GM23338 (cell line): Measurements from ENCODE around the gene TRPC4. TPM values are rescaled to one million over a fixed set of nuclear protein-coding genes. Genes with fewer than 3 reads are reported as not detected.

Experiments
- ATAC-seq: fragments of 200-7000 bp; cut with Tn5 transposase; 3 replicates; pipeline ENCODE4 v1.9.1; 2020
- DNase-seq: peaks from one replicate; pipeline ENCODE4 v3.0.0-alpha.2; 2015; ENCODE audit warnings: low spot score
- H2AFZ ChIP-seq: fragments of 200-600 bp; sonication (generic); 2 replicates; pipeline ENCODE4 v1.8.0; 2016; ENCODE audit warnings: antibody characterized with exemption, mild to moderate bottlenecking, moderate library complexity
- H3F3A ChIP-seq: fragments of 200-600 bp; sonication (generic); replicated peaks from 2 replicates; pipeline ENCODE4 v1.8.0; 2017; ENCODE audit warnings: antibody characterized with exemption, mixed run types, low read depth
- H3K27ac ChIP-seq: fragments of 200-600 bp; sonication (generic); 2 replicates; pipeline ENCODE4 v1.6.1; 2016; ENCODE audit warnings: low read depth
- H3K27me3 ChIP-seq: fragments of 200-600 bp; sonication (generic); 2 replicates; pipeline ENCODE4 v1.8.0; 2016; ENCODE audit warnings: mild to moderate bottlenecking, mixed run types, moderate library complexity; ENCODE audit not compliant: insufficient read depth
- H3K36me3 ChIP-seq: fragments of 200-600 bp; sonication (generic); 2 replicates; pipeline ENCODE4 v1.8.0; 2016; ENCODE audit warnings: mild to moderate bottlenecking; ENCODE audit not compliant: insufficient read depth
- H3K4me1 ChIP-seq: fragments of 200-600 bp; sonication (generic); 2 replicates; pipeline ENCODE4 v1.8.0; 2016; ENCODE audit warnings: mild to moderate bottlenecking, moderate library complexity; ENCODE audit not compliant: insufficient read depth
- H3K4me2 ChIP-seq: fragments of 200-600 bp; sonication (generic); 2 replicates; pipeline ENCODE4 v1.7.1; 2017; ENCODE audit warnings: mixed run types
- H3K4me3 ChIP-seq: fragments of 200-600 bp; sonication (generic); 2 replicates; pipeline ENCODE4 v1.6.1; 2016; ENCODE audit warnings: mixed run types
- H3K79me2 ChIP-seq: fragments of 200-600 bp; sonication (generic); replicated peaks from 2 replicates; pipeline ENCODE4 v1.8.0; 2017; ENCODE audit warnings: mild to moderate bottlenecking; ENCODE audit not compliant: insufficient read depth
- H3K9me2 ChIP-seq: fragments of 200-600 bp; sonication (generic); 2 replicates; pipeline ENCODE4 v1.8.0; 2017; ENCODE audit not compliant: insufficient read depth
- H4K20me1 ChIP-seq: fragments of 200-600 bp; sonication (generic); replicated peaks from 2 replicates; pipeline ENCODE4 v1.8.0; 2017; ENCODE audit warnings: mild to moderate bottlenecking; ENCODE audit not compliant: insufficient read depth
- H3K27ac Mint-ChIP-seq: 2 replicates; pipeline ENCODE4 v1.8.0; 2020; ENCODE audit warnings: inconsistent platforms, mild to moderate bottlenecking, moderate library complexity, mixed read lengths
- H3K27me3 Mint-ChIP-seq: 3 replicates; pipeline ENCODE4 v1.8.0; 2022; ENCODE audit warnings: low read depth, mild to moderate bottlenecking, moderate library complexity, mixed read lengths, inconsistent platforms; ENCODE audit not compliant: insufficient read depth, poor library complexity
- H3K36me3 Mint-ChIP-seq: 3 replicates; pipeline ENCODE4 v1.8.0; 2021; ENCODE audit warnings: low read depth, mild to moderate bottlenecking, inconsistent platforms, moderate library complexity, mixed read lengths
- H3K4me1 Mint-ChIP-seq: 3 replicates; pipeline ENCODE4 v1.8.0; 2020; ENCODE audit warnings: mild to moderate bottlenecking, inconsistent platforms, mixed read lengths
- H3K4me3 Mint-ChIP-seq: 3 replicates; pipeline ENCODE4 v1.8.0; 2021; ENCODE audit warnings: moderate library complexity, mild to moderate bottlenecking, inconsistent platforms, mixed read lengths
- H3K9me3 Mint-ChIP-seq: 3 replicates; pipeline ENCODE4 v1.8.0; 2020; ENCODE audit warnings: moderate library complexity, mild to moderate bottlenecking, inconsistent platforms, mixed read lengths
- CTCF ChIP-seq, 2 experiments: fragments of 200-600 bp in 1 of 2; sonication (generic) in 1 of 2; conservative IDR thresholded peaks; 2 replicates each; pipeline versions ENCODE4 v1.5.1 to v1.6.1; 2016 to 2017; ENCODE audit warnings: antibody characterized with exemption in 2 of 2, low read depth in 2 of 2, mild to moderate bottlenecking in 2 of 2, moderate library complexity in 1 of 2
- POLR2AphosphoS5 ChIP-seq: IDR thresholded peaks from 2 replicates; pipeline ENCODE4 v1.6.1; 2016; ENCODE audit warnings: antibody characterized with exemption, low read depth
- ZNF331 ChIP-seq: fragments of 250-450 bp; sonication (Bioruptor Pico); IDR thresholded peaks from 2 replicates; pipeline ENCODE4 v1.5.0; 2020; ENCODE audit warnings: low read depth, mild to moderate bottlenecking, moderate library complexity
- ZNF462 ChIP-seq: fragments of 250-450 bp; sonication (Bioruptor Pico); IDR thresholded peaks from 2 replicates; pipeline ENCODE4 v1.5.0; 2020; ENCODE audit warnings: mild to moderate bottlenecking, moderate library complexity
- polyA plus RNA-seq: library from polyadenylated mRNA; unstranded; fragments of >200 nt; fragmentation: Nextera tagmentation; extraction: Ambion mirVana; gene quantifications from 2 replicates; pipeline ENCODE4 v1.2.1, GENCODE V29; 2016
- total RNA-seq: library from RNA; depleted of rRNA; stranded (reverse); fragments of >200 nt; shearing (Covaris generic); gene quantifications from 2 replicates; pipeline ENCODE4 v1.2.3, GENCODE V29; 2014

TRPC4 gene
- total and polyA plus RNA-seq, 2 experiments from 2014 or later: 1.1 to 2.1 TPM

GRCh38 chr13:37679043-37679442 is 190.5 kb downstream of the TRPC4 start:
- no peaks in the 10 kb centered on the region for H4K20me1 ChIP-seq
- no peaks in the 10 kb centered on the region for H3K4me1 ChIP-seq
- no peaks in the 10 kb centered on the region for H3F3A ChIP-seq
- H3K79me2 ChIP-seq: no peaks in the 10 kb centered on the region
- H3K27ac Mint-ChIP-seq: no peak overlapping the region
- no peaks in the 10 kb centered on the region for H3K9me2 ChIP-seq
- no peaks in the 10 kb centered on the region; the same call in 1 of the 3 replicates for H3K4me1 Mint-ChIP-seq
- TF ChIP-seq POLR2AphosphoS5 (no peak), ZNF462 (CRISPR knock-in tag) (no peak), ZNF331 (CRISPR knock-in tag) (no peak), CTCF (conservative IDR thresholded peaks at IDR 0.05; ENCODE audit: low read depth in 2 of 2) (peak in 1 of 2 experiments; percentile 17; a peak in 1 of 4 replicates)
- ATAC-seq: no peak
- no peak overlapping the region for H2AFZ ChIP-seq
- H3K27me3 Mint-ChIP-seq: no peaks in the 10 kb centered on the region
- no peak overlapping the region for H3K4me3 ChIP-seq
- H3K27me3 ChIP-seq: no peaks in the 10 kb centered on the region
- no peak for DNase-seq
- H3K4me3 Mint-ChIP-seq: no peak overlapping the region
- no peaks in the 10 kb centered on the region for H3K9me3 Mint-ChIP-seq
- H3K36me3 ChIP-seq: no peaks in the 10 kb centered on the region
- no peaks in the 10 kb centered on the region for H3K36me3 Mint-ChIP-seq
- no peak overlapping the region for H3K4me2 ChIP-seq
- H3K27ac ChIP-seq: no peak overlapping the region
